ENCODE measurements around the gene KDM3B.

DNA sequence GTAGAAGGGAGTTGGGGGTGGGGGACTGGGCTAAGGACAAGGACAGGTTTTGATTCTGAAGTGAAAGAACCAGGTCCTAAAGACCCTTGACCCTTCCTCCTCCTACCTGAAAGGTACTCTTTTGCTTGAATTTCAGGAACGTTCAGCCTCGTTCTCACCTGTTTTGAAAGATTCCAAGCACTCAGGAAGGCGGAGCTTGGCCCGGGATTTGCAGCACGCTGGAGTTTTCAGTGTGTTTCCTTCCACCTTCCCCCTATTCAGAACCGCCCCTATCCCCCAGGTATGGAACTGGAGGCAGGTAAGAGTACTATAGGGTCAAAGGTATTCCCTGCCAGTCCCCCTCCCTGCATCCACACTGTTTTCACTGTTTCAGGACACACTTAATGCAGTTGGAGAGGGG is 119.9 kb downstream of the KDM3B start:
- TF ChIP-seq CTCF (IDR thresholded peaks at IDR 0.05) (no peak), POLR2A (IDR thresholded peaks at IDR 0.05) (no peak)

Data from uterus (tissue), 2 donors.